ENCODE data around the gene EFCAB14. TPM values are rescaled to one million over a fixed set of nuclear protein-coding genes. Genes with fewer than 3 reads are reported as not detected.

EFCAB14 gene
- total and polyA plus RNA-seq, 2 experiments from 2014 or later, result 38.5 to 79.3 TPM

DNA sequence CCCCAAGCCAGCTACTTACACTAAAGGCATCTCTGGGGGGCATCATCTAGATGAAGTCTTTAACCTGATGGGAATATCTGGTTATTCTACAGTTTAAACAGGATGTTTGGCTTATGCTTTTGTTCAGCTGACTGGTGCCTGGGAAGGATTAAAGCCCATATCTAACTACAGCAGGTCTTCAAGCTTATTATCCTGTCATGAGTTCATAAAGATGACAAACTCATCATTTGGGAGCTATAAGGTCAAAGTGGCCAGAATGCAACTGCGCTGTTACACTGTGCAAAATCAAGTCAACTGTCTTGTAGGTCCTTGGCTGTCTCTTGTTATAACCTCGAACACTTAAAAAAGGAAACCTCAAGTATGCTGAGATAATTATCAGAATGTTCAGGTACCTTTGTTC lies 83.7 kb downstream of the EFCAB14 start:
- Histone ChIP-seq H3K36me3 (replicated peaks; ENCODE audit: insufficient read depth, low read depth) (no peaks in the 10 kb centered on the region), H3K79me2 (no peaks in the 10 kb centered on the region), H3K27me3 (no peaks in the 10 kb centered on the region), H3K9me3 (ENCODE audit: low read depth) (no peaks in the 10 kb centered on the region), H3K9me2 (replicated peaks; ENCODE audit: insufficient read depth) (no peaks in the 10 kb centered on the region), H2AFZ (no peak overlapping the region), H3K4me3 (no peak overlapping the region), H3K4me1 (ENCODE audit: insufficient read depth) (no peaks in the 10 kb centered on the region), H3K4me2 (no peak overlapping the region), H4K20me1 (ENCODE audit: insufficient read depth, poor library complexity, severe bottlenecking) (no peaks in the 10 kb centered on the region), H3K27ac (no peak overlapping the region)
- no peak for TF ChIP-seq CTCF (IDR thresholded peaks at IDR 0.05; ENCODE audit: poor library complexity)
- no peak for TF ChIP-seq EZH2 (IDR thresholded peaks at IDR 0.05; ENCODE audit: borderline replicate concordance)
- TF ChIP-seq EZH2phosphoT487 (IDR thresholded peaks at IDR 0.05; ENCODE audit: low read depth, severe bottlenecking, unreplicated experiment), result no peak
- 97% methylated on average over 2 of the region's 2 CpGs for WGBS (ENCODE audit: low lambda C conversion rate, missing lambda C conversion rate)
- no peak for DNase-seq (ENCODE audit: low spot score)

DNA sequence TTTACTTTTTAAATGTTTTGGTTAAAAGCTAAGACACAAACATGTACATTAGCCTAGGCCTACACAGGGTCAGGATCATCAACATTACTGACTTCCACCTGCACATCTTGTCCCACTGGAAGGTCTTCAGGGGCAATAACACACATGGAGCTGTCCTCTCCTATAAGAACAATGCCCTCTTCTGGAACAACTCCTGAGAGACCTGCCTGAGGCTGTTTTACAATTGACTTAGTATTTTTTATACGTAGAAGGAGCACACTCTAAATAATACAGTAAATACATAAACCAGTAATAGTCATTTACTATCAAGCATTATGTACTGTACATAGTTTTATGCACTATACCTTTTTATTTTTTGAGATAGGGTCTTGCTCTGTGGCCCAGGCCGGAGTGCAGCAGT lies 88.2 kb downstream of the EFCAB14 start:
- no peak overlapping the region for H2AFZ ChIP-seq
- H3K4me1 ChIP-seq (ENCODE audit: insufficient read depth), result no peaks in the 10 kb centered on the region
- H3K36me3 ChIP-seq (replicated peaks; ENCODE audit: insufficient read depth, low read depth), result no peaks in the 10 kb centered on the region
- no peaks in the 10 kb centered on the region for H3K9me3 ChIP-seq (ENCODE audit: low read depth)
- no peak overlapping the region for H3K27ac ChIP-seq
- no peaks in the 10 kb centered on the region for H3K9me2 ChIP-seq (replicated peaks; ENCODE audit: insufficient read depth)
- no peak overlapping the region for H3K4me3 ChIP-seq
- no peaks in the 10 kb centered on the region for H4K20me1 ChIP-seq (ENCODE audit: insufficient read depth, poor library complexity, severe bottlenecking)
- DNase-seq (ENCODE audit: low spot score), result no peak
- no peaks in the 10 kb centered on the region for H3K79me2 ChIP-seq
- H3K4me2 ChIP-seq, result no peak overlapping the region
- no peak for TF ChIP-seq CTCF (IDR thresholded peaks at IDR 0.05; ENCODE audit: poor library complexity)
- TF ChIP-seq EZH2phosphoT487 (IDR thresholded peaks at IDR 0.05; ENCODE audit: low read depth, severe bottlenecking, unreplicated experiment), result no peak
- no peak for TF ChIP-seq EZH2 (IDR thresholded peaks at IDR 0.05; ENCODE audit: borderline replicate concordance)
- no peaks in the 10 kb centered on the region for H3K27me3 ChIP-seq
- WGBS (ENCODE audit: low lambda C conversion rate, missing lambda C conversion rate), result 91% methylated on average over 2 of the region's 2 CpGs

Other genes starting within 250 kb of the EFCAB14 start
- not detected in 2 replicates for gene DMBX1, start 229.3 kb downstream of the EFCAB14 start, total RNA-seq
- gene DMBX1, start 229.3 kb downstream of the EFCAB14 start, polyA plus RNA-seq, result 0.32 TPM in 1 of 2 replicates, not detected in the other
- not detected in 2 replicates for gene KNCN, start 167.5 kb downstream of the EFCAB14 start, total RNA-seq
- gene KNCN, start 167.5 kb downstream of the EFCAB14 start, polyA plus RNA-seq, result not detected in 2 replicates
- gene MKNK1, start 114.8 kb downstream of the EFCAB14 start, total RNA-seq, result 20.6 and 21.6 TPM in 2 replicates
- gene MKNK1, start 114.8 kb downstream of the EFCAB14 start, polyA plus RNA-seq, result 17.8 and 29.6 TPM in 2 replicates
- gene MOB3C, start 102.3 kb downstream of the EFCAB14 start, total RNA-seq, result 5.3 and 6.6 TPM in 2 replicates
- 5.1 and 5.8 TPM in 2 replicates for gene MOB3C, start 102.3 kb downstream of the EFCAB14 start, polyA plus RNA-seq
- 57.5 and 58.4 TPM in 2 replicates for gene ATPAF1, start 50.8 kb downstream of the EFCAB14 start, total RNA-seq
- 59.3 and 63.2 TPM in 2 replicates for gene ATPAF1, start 50.8 kb downstream of the EFCAB14 start, polyA plus RNA-seq
- gene TEX38, start 47.3 kb downstream of the EFCAB14 start, total RNA-seq, result 0.16 TPM in 1 of 2 replicates, not detected in the other
- 0.27 and 0.40 TPM in 2 replicates for gene TEX38, start 47.3 kb downstream of the EFCAB14 start, polyA plus RNA-seq
- gene CYP4B1, start 79.9 kb upstream of the EFCAB14 start, total RNA-seq, result 0.67 TPM in 1 of 2 replicates, not detected in the other
- gene CYP4B1, start 79.9 kb upstream of the EFCAB14 start, polyA plus RNA-seq, result 0.25 and 0.92 TPM in 2 replicates
- 14.1 and 20.8 TPM in 2 replicates for gene CYP4A11, start 222.4 kb upstream of the EFCAB14 start, total RNA-seq
- 26.5 and 62.4 TPM in 2 replicates for gene CYP4A11, start 222.4 kb upstream of the EFCAB14 start, polyA plus RNA-seq